ENCODE measurements around the gene FAM25G.

DNA sequence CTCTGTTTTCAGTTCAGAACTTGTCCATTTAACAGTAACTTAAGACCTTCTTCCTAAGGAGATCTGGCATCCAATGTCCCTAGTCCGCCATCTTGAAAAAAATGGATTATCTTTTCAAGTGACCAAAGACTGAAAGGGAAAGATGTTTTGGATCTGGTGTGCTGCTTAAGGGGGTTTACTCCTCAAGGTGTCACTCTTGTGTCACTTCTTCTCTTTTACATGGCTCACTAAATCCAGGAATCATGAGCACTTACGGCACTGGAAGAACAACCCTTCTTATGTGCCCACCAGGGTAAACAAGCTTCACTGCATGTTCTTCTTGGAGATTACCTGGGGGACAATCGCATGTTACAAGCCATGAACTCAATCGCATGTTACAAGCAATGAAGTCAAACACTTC is 51.3 kb downstream of the FAM25G start:
- TF ChIP-seq ZNF140 (tag by site-specific recombination; IDR thresholded peaks at IDR 0.05), result no peak
- TF ChIP-seq, protein P1, sequence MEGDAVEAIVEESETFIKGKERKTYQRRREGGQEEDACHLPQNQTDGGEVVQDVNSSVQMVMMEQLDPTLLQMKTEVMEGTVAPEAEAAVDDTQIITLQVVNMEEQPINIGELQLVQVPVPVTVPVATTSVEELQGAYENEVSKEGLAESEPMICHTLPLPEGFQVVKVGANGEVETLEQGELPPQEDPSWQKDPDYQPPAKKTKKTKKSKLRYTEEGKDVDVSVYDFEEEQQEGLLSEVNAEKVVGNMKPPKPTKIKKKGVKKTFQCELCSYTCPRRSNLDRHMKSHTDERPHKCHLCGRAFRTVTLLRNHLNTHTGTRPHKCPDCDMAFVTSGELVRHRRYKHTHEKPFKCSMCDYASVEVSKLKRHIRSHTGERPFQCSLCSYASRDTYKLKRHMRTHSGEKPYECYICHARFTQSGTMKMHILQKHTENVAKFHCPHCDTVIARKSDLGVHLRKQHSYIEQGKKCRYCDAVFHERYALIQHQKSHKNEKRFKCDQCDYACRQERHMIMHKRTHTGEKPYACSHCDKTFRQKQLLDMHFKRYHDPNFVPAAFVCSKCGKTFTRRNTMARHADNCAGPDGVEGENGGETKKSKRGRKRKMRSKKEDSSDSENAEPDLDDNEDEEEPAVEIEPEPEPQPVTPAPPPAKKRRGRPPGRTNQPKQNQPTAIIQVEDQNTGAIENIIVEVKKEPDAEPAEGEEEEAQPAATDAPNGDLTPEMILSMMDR (tag by site-specific recombination; IDR thresholded peaks at IDR 0.05), result no peak
- TF ChIP-seq SP3 (tag by site-specific recombination; IDR thresholded peaks at IDR 0.05), result no peak
- TF ChIP-seq MEIS1 (CRISPR knock-in tag; IDR thresholded peaks at IDR 0.05; ENCODE audit: borderline replicate concordance), result no peak
- no peak for TF ChIP-seq REPIN1 (tag by site-specific recombination; IDR thresholded peaks at IDR 0.05; ENCODE audit: low read depth)
- TF ChIP-seq SP2 (tag by site-specific recombination; IDR thresholded peaks at IDR 0.05), result no peak
- TF ChIP-seq ZNF239 (tag by site-specific recombination; IDR thresholded peaks at IDR 0.05), result no peak
- TF ChIP-seq HOXA7 (CRISPR knock-in tag; IDR thresholded peaks at IDR 0.05; ENCODE audit: borderline replicate concordance), result no peak
- TF ChIP-seq, protein P2, sequence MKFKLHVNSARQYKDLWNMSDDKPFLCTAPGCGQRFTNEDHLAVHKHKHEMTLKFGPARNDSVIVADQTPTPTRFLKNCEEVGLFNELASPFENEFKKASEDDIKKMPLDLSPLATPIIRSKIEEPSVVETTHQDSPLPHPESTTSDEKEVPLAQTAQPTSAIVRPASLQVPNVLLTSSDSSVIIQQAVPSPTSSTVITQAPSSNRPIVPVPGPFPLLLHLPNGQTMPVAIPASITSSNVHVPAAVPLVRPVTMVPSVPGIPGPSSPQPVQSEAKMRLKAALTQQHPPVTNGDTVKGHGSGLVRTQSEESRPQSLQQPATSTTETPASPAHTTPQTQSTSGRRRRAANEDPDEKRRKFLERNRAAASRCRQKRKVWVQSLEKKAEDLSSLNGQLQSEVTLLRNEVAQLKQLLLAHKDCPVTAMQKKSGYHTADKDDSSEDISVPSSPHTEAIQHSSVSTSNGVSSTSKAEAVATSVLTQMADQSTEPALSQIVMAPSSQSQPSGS (tag by site-specific recombination; IDR thresholded peaks at IDR 0.05; ENCODE audit: low read depth), result no peak
- no peak for TF ChIP-seq ZBTB21 (tag by site-specific recombination; IDR thresholded peaks at IDR 0.05)
- no peak for TF ChIP-seq KLF9 (tag by site-specific recombination; IDR thresholded peaks at IDR 0.05; ENCODE audit: low read depth)
